PC-9 (cell line): Measurements from ENCODE around the gene MACROH2A2. TPM values are rescaled to one million over a fixed set of nuclear protein-coding genes. Genes with fewer than 3 reads are reported as not detected.
"Not testable (repeated sequence)": the region's sequence is repeated elsewhere in the genome, so short reads cannot be mapped to it uniquely, and the experiment has no call there.

ENCODE experiments used
- BruUV-seq: library from RNA; stranded (reverse); fragments of 400-500 nt; replicated peaks from 2 replicates; lab custom pipeline; 2021; lab: Mats Ljungman, UMichigan
- CTCF ChIA-PET: fragments of 300-600 bp; sonication (Branson Sonifier 250); formaldehyde crosslinking; loops from one replicate; lab custom pipeline; 2022; ENCODE audit warnings: antibody characterized with exemption; lab: Charles Lee
- POLR2A ChIA-PET: fragments of 300-600 bp; sonication (Branson Sonifier 250); formaldehyde crosslinking; loops from one replicate; lab custom pipeline; 2022; ENCODE audit warnings: antibody characterized with exemption; ENCODE audit not compliant: unreplicated experiment; lab: Charles Lee
- DNase-seq, 2 experiments: peaks; one replicate each; pipeline versions ENCODE4 v3.0.0 to v3.0.0-alpha.2; 2015 to 2022; ENCODE audit warnings: mixed read lengths in 1 of 2
- H2AFZ ChIP-seq: fragments of 200-600 bp; sonication (generic); 2 replicates; pipeline ENCODE4 v1.8.1; 2017; ENCODE audit warnings: antibody characterized with exemption
- H3F3A ChIP-seq: fragments of 200-600 bp; sonication (generic); 2 replicates; pipeline ENCODE4 v1.8.1; 2017; ENCODE audit warnings: antibody characterized with exemption, mild to moderate bottlenecking, low read depth; ENCODE audit not compliant: insufficient read depth
- H3K27ac ChIP-seq: fragments of 200-600 bp; sonication (generic); 2 replicates; pipeline ENCODE4 v1.6.1; 2016; ENCODE audit warnings: mixed run types
- H3K27me3 ChIP-seq: fragments of 200-600 bp; sonication (generic); 2 replicates; pipeline ENCODE4 v1.6.1; 2016; ENCODE audit warnings: low read depth, mixed run types; ENCODE audit not compliant: insufficient read depth
- H3K36me3 ChIP-seq: fragments of 200-600 bp; sonication (generic); 2 replicates; pipeline ENCODE4 v1.6.1; 2016; ENCODE audit warnings: low read depth, mixed run types
- H3K4me1 ChIP-seq: fragments of 200-600 bp; sonication (generic); replicated peaks from 2 replicates; pipeline ENCODE4 v1.6.1; 2016; ENCODE audit warnings: mixed run types; ENCODE audit not compliant: insufficient read depth
- H3K4me2 ChIP-seq: fragments of 200-600 bp; sonication (generic); 2 replicates; pipeline ENCODE4 v1.6.1; 2017; ENCODE audit warnings: mixed run types
- H3K4me3 ChIP-seq: fragments of 200-600 bp; sonication (generic); 2 replicates; pipeline ENCODE4 v1.6.1; 2016; ENCODE audit warnings: mixed run types
- H3K79me2 ChIP-seq: fragments of 200-600 bp; sonication (generic); 2 replicates; pipeline ENCODE4 v1.6.1; 2017; ENCODE audit warnings: low read depth, mixed run types
- H3K9me2 ChIP-seq: fragments of 200-600 bp; sonication (generic); 2 replicates; pipeline ENCODE4 v1.8.1; 2017; ENCODE audit warnings: mild to moderate bottlenecking; ENCODE audit not compliant: insufficient read depth
- H3K9me3 ChIP-seq: fragments of 200-600 bp; sonication (generic); 2 replicates; pipeline ENCODE4 v1.8.1; 2016; ENCODE audit warnings: low read depth; ENCODE audit not compliant: insufficient read depth
- H4K20me1 ChIP-seq: fragments of 200-600 bp; sonication (generic); 2 replicates; pipeline ENCODE4 v1.8.1; 2017; ENCODE audit not compliant: insufficient read depth
- EZH2 ChIP-seq: fragments of 200-600 bp; sonication (generic); IDR thresholded peaks from 2 replicates; pipeline ENCODE4 v1.8.0; 2017; ENCODE audit warnings: antibody characterized with exemption, low read depth
- intact Hi-C: fragments of 100-400 bp; cut with micrococcal nuclease; formaldehyde crosslinking; loops from one replicate; pipeline ENCODE4 v1.10.0; 2022; ENCODE audit not compliant: unreplicated experiment
- total RNA-seq: library from RNA; stranded (reverse); gene quantifications from 2 replicates; pipeline ENCODE4 v1.2.3, GENCODE V29; 2021
- TF ChIP-seq, protein P1 (sequence below): fragments of 200-600 bp; sonication (generic); conservative IDR thresholded peaks from 2 replicates; pipeline ENCODE4 v1.6.1; 2017; ENCODE audit warnings: mixed run types, antibody characterized with exemption, mild to moderate bottlenecking, moderate library complexity

MACROH2A2 gene
- total RNA-seq, 1 experiment from 2014 or later, result not detected

DNA sequence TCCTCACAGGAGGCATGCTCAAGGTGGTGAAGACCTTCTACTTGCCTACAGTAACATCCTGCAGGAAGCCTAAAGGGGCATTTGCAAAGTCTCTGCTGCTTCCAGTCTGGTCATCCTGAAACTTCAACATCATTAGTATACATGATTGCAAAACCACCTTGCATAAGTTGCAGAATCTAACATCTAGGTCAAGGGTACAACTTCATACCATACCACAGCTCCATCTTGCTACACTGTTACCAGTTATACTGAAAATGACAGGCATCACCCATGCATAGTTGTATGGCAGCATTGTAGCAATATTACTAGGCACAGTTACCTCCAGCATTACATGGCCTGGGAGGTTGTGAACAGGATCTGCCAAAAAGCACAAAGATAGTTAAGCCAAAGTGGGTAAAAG, 13.7 kb upstream of the MACROH2A2 start:
- Histone ChIP-seq H3K79me2 (no peaks in the 10 kb centered on the region), H4K20me1 (no peaks in the 10 kb centered on the region), H3K4me2 (no peak overlapping the region), H3F3A (no peaks in the 10 kb centered on the region), H3K27ac (no peak overlapping the region), H3K4me1 (no peaks in the 10 kb centered on the region), H3K36me3 (no peaks in the 10 kb centered on the region), H3K9me3 (peaks cover 10% of the 10 kb centered on the region), H3K27me3 (peaks cover 51% of the 10 kb centered on the region), H3K9me2 (no peaks in the 10 kb centered on the region), H2AFZ (no peak overlapping the region), H3K4me3 (no peak overlapping the region)
- BruUV-seq, result no TSS peak
- POLR2A ChIA-PET, result no interaction called here
- DNase-seq, result no peak
- CTCF ChIA-PET, result no interaction called here
- TF ChIP-seq, protein P1, sequence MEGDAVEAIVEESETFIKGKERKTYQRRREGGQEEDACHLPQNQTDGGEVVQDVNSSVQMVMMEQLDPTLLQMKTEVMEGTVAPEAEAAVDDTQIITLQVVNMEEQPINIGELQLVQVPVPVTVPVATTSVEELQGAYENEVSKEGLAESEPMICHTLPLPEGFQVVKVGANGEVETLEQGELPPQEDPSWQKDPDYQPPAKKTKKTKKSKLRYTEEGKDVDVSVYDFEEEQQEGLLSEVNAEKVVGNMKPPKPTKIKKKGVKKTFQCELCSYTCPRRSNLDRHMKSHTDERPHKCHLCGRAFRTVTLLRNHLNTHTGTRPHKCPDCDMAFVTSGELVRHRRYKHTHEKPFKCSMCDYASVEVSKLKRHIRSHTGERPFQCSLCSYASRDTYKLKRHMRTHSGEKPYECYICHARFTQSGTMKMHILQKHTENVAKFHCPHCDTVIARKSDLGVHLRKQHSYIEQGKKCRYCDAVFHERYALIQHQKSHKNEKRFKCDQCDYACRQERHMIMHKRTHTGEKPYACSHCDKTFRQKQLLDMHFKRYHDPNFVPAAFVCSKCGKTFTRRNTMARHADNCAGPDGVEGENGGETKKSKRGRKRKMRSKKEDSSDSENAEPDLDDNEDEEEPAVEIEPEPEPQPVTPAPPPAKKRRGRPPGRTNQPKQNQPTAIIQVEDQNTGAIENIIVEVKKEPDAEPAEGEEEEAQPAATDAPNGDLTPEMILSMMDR, result no peak
- TF ChIP-seq EZH2, result no peak
- intact Hi-C loops, result no loop called here

DNA sequence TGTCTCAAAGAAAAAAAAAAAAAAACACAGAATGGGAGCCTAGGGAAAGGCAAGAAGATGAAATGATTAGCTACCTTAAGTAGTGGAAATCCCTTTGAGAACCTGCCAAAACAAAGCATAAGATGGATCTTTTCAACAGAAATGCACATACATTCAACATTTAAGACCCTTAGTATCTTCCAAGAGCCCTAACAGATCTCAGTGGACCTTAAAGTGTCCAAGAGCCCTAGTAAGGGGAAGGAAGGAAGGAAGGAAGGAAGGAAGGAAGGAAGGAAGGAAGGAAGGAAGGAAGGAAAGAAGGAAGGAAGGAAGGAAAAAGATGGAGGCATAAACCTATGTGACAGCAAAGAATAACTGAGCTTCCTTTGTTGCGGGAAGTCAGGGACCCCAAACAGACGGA, 11.6 kb upstream of the MACROH2A2 start:
- POLR2A ChIA-PET, result no interaction called here
- TF ChIP-seq, protein P1, result no peak
- no peak for TF ChIP-seq EZH2

DNA sequence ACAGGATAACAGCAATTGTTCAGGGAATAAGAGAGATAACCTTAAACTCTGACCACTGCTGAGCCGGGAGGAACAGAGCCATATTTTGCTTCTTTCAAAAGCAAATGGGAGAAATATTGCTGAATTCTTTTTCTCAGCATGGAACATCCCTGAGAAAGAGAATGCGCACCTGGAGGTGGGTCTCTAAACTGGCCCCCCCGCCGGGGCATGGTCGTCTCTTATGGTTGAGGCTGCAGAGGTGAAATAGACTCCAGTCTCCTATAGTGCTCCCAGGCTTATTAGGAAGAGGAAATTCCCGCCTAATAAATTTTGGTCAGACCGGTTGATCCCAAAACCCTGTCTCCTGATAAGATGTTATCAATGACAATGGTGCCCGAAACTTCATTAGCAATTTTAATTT, 10.9 kb upstream of the MACROH2A2 start:
- H3K36me3 ChIP-seq, H3K4me3 ChIP-seq, CTCF ChIA-PET, intact Hi-C loops, POLR2A ChIA-PET, H3K9me3 ChIP-seq, DNase-seq, H2AFZ ChIP-seq, H4K20me1 ChIP-seq, BruUV-seq, H3K9me2 ChIP-seq, H3K4me2 ChIP-seq, H3K79me2 ChIP-seq, H3K4me1 ChIP-seq, H3F3A ChIP-seq, H3K27ac ChIP-seq: not testable (repeated sequence)
- peaks cover 25% of the 10 kb centered on the region for H3K27me3 ChIP-seq

More for the DNA sequence above, 11.6 kb upstream of the MACROH2A2 start:
- H3K27me3 ChIP-seq, result peaks cover 30% of the 10 kb centered on the region
- no peak overlapping the region for H2AFZ ChIP-seq
- peaks cover 10% of the 10 kb centered on the region for H3K9me3 ChIP-seq
- no peaks in the 10 kb centered on the region for H4K20me1 ChIP-seq
- no peaks in the 10 kb centered on the region for H3K36me3 ChIP-seq
- H3K79me2 ChIP-seq, result no peaks in the 10 kb centered on the region
- H3K27ac ChIP-seq, result no peak overlapping the region
- no peak for DNase-seq
- CTCF ChIA-PET, result interaction anchor here (0.6 kb wide), 1 partner anchor 520 kb away, joined by 3 read pairs; no protein-coding TSS in a partner anchor
- no peak overlapping the region for H3K4me2 ChIP-seq
- no TSS peak for BruUV-seq
- no peaks in the 10 kb centered on the region for H3F3A ChIP-seq
- H3K4me3 ChIP-seq, result no peak overlapping the region
- no peaks in the 10 kb centered on the region for H3K4me1 ChIP-seq
- intact Hi-C loops, result no loop called here
- no peaks in the 10 kb centered on the region for H3K9me2 ChIP-seq

DNA sequence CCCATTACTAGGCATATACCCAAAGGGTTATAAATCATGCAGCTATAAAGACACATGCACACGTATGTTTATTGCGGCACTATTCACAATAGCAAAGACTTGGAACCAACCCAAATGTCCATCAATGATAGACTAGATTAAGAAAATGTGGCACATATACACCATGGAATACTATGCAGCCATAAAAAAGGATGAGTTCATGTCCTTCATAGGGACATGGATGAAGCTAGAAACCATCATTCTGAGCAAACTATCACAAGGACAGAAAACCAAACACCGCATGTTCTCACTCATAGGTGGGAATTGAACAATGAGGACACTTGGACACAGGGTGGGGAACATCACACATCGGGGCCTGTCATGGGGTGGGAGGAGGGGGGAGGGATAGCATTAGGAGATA, 5.6 kb upstream of the MACROH2A2 start:
- H3K27me3 ChIP-seq, result peaks cover 41% of the 10 kb centered on the region
- H2AFZ ChIP-seq, CTCF ChIA-PET, POLR2A ChIA-PET, DNase-seq, H3K4me2 ChIP-seq, H3F3A ChIP-seq, H3K36me3 ChIP-seq, H3K9me2 ChIP-seq, H3K79me2 ChIP-seq, H3K4me1 ChIP-seq, H3K4me3 ChIP-seq, BruUV-seq, H3K9me3 ChIP-seq, H4K20me1 ChIP-seq, intact Hi-C loops, H3K27ac ChIP-seq: not testable (repeated sequence)
